DOHH2 (cell line): Measurements from ENCODE around the gene TSNAXIP1.
A peak's percentile ranks its signal among the peaks of the same experiment; 100 is the strongest.

Experiments used
- H3F3A ChIP-seq: fragments of 200-600 bp; sonication (generic), shearing (Covaris generic); 2 replicates; pipeline ENCODE4 v1.6.0; 2016; ENCODE audit warnings: antibody characterized with exemption, mild to moderate bottlenecking; ENCODE audit not compliant: control insufficient read depth, insufficient read depth
- H3K27ac ChIP-seq: fragments of 200-600 bp; sonication (generic); 2 replicates; pipeline ENCODE4 v1.5.1; 2014; ENCODE audit warnings: low read depth, mild to moderate bottlenecking, low read length, moderate library complexity
- H3K27me3 ChIP-seq: fragments of 200-600 bp; sonication (generic); 2 replicates; pipeline ENCODE4 v1.6.1; 2014; ENCODE audit warnings: mild to moderate bottlenecking, low read length, mixed read lengths; ENCODE audit not compliant: control insufficient read depth
- H3K36me3 ChIP-seq: fragments of 200-600 bp; sonication (generic); 2 replicates; pipeline ENCODE4 v1.6.1; 2014; ENCODE audit warnings: mild to moderate bottlenecking, low read length, moderate library complexity, mixed read lengths; ENCODE audit not compliant: control insufficient read depth
- H3K4me1 ChIP-seq: fragments of 200-600 bp; sonication (generic); 2 replicates; pipeline ENCODE4 v1.6.1; 2014; ENCODE audit warnings: mild to moderate bottlenecking, low read length, mixed read lengths; ENCODE audit not compliant: control insufficient read depth
- H3K4me2 ChIP-seq: fragments of 200-600 bp; sonication (generic); 2 replicates; pipeline ENCODE4 v1.6.0; 2014; ENCODE audit warnings: mild to moderate bottlenecking, low read length, moderate library complexity
- H3K4me3 ChIP-seq: fragments of 200-600 bp; sonication (generic); 2 replicates; pipeline ENCODE4 v1.5.1; 2014; ENCODE audit warnings: mild to moderate bottlenecking, low read length, mixed read lengths
- H3K79me2 ChIP-seq: fragments of 200-600 bp; sonication (generic); 2 replicates; pipeline ENCODE4 v1.6.1; 2014; ENCODE audit warnings: mild to moderate bottlenecking, low read length, mixed read lengths; ENCODE audit not compliant: control insufficient read depth
- H3K9me2 ChIP-seq: fragments of 200-600 bp; sonication (generic); replicated peaks from 2 replicates; pipeline ENCODE4 v1.6.1; 2014; ENCODE audit warnings: mild to moderate bottlenecking, low read length, mixed read lengths; ENCODE audit not compliant: control insufficient read depth
- H3K9me3 ChIP-seq: fragments of 200-600 bp; sonication (generic); 2 replicates; pipeline ENCODE4 v1.6.1; 2014; ENCODE audit warnings: antibody characterized with exemption, low read length, mixed read lengths; ENCODE audit not compliant: control insufficient read depth, insufficient read depth
- H4K20me1 ChIP-seq: fragments of 200-600 bp; sonication (generic); 2 replicates; pipeline ENCODE4 v1.6.0; 2014; ENCODE audit warnings: low read depth, mild to moderate bottlenecking, antibody characterized with exemption, low read length, moderate library complexity; ENCODE audit not compliant: control insufficient read depth, insufficient read depth
- CTCF ChIP-seq: fragments of 200-600 bp; sonication (generic); IDR thresholded peaks from one replicate; pipeline ENCODE4 v1.5.1; 2014; ENCODE audit warnings: antibody characterized with exemption, mild to moderate bottlenecking, low read depth, low read length; ENCODE audit not compliant: poor library complexity, severe bottlenecking
- EZH2phosphoT487 ChIP-seq: fragments of 200-600 bp; sonication (generic); IDR thresholded peaks from 2 replicates; pipeline ENCODE4 v1.6.1; 2017; ENCODE audit warnings: borderline replicate concordance, mild to moderate bottlenecking, antibody characterized with exemption, low read length, moderate library complexity, mixed read lengths

TSNAXIP1 gene

GRCh38 chr16:67848118-67848517, 41.4 kb downstream of the TSNAXIP1 start:
- H3K79me2 ChIP-seq = peaks cover 92% of the 10 kb centered on the region
- peak overlapping the region; percentile 77 for H3K4me3 ChIP-seq
- H4K20me1 ChIP-seq = peaks cover 6% of the 10 kb centered on the region
- H3K27me3 ChIP-seq = no peaks in the 10 kb centered on the region
- peak overlapping the region; percentile 78 for H3K4me2 ChIP-seq
- peaks cover 24% of the 10 kb centered on the region for H3K36me3 ChIP-seq
- H3K9me2 ChIP-seq = no peaks in the 10 kb centered on the region
- no peak overlapping the region for H3K27ac ChIP-seq
- no peak for TF ChIP-seq CTCF
- no peak for TF ChIP-seq EZH2phosphoT487
- no peaks in the 10 kb centered on the region for H3K9me3 ChIP-seq
- peaks cover 42% of the 10 kb centered on the region for H3K4me1 ChIP-seq
- H3F3A ChIP-seq = peaks cover 7% of the 10 kb centered on the region; the same call in 1 of the 2 replicates

- Histone ChIP-seq H3K4me3 (no peak overlapping the region), H4K20me1 (0 out of 2 replicates have a peak, but pooled peaks cover 4% of the 10 kb centered on the region), H3K27me3 (no peaks in the 10 kb centered on the region), H3K27ac (no peak overlapping the region), H3K9me3 (no peaks in the 10 kb centered on the region), H3F3A (no peaks in the 10 kb centered on the region), H3K79me2 (peaks cover 98% of the 10 kb centered on the region), H3K9me2 (no peaks in the 10 kb centered on the region), H3K36me3 (peaks cover 29% of the 10 kb centered on the region), H3K4me2 (no peak overlapping the region), H3K4me1 (peaks cover 6% of the 10 kb centered on the region; the same call in 1 of the 2 replicates)
- no peak for TF ChIP-seq EZH2phosphoT487
- TF ChIP-seq CTCF = no peak
These were observed 47.0 kb downstream of the TSNAXIP1 start for GRCh38 chr16:67853670-67854069.

GRCh38 chr16:67855789-67856188, 49.1 kb downstream of the TSNAXIP1 start:
- Histone ChIP-seq H3K4me1 (0 out of 2 replicates have a peak, but pooled peaks cover 3% of the 10 kb centered on the region), H3K27me3 (no peaks in the 10 kb centered on the region), H3K4me2 (no peak overlapping the region), H3K27ac (no peak overlapping the region), H4K20me1 (peaks cover 9% of the 10 kb centered on the region; the same call in 1 of the 2 replicates), H3K4me3 (no peak overlapping the region), H3K79me2 (peaks cover 96% of the 10 kb centered on the region), H3K9me3 (no peaks in the 10 kb centered on the region), H3F3A (no peaks in the 10 kb centered on the region), H3K36me3 (peaks cover 26% of the 10 kb centered on the region), H3K9me2 (no peaks in the 10 kb centered on the region)
- TF ChIP-seq CTCF (no peak), EZH2phosphoT487 (no peak)
